AG20443 (cell line): ENCODE measurements around the gene ZNRF1.
"Not testable (repeated sequence)": the region's sequence is repeated elsewhere in the genome, so short reads cannot be mapped to it uniquely, and the experiment has no call there.

ENCODE experiments used
- DNase-seq: peaks from one replicate; pipeline ENCODE4 v3.0.0; 2012; ENCODE audit warnings: low spot score, mixed read lengths

Gene ZNRF1

GRCh38 chr16:75114946-75115825, 116.4 kb downstream of the ZNRF1 start:
- peak; percentile 4 for DNase-seq

GRCh38 chr16:75116081-75116910, 117.5 kb downstream of the ZNRF1 start, which contains the start of gene LDHD:
Gene LDHD, minus strand, starts transcription at chr16:75116780. Its CDS starts 60 bp downstream, at chr16:75116720.
- DNase-seq: peak; percentile 92

GRCh38 chr16:75116911-75117245, 118.1 kb downstream of the ZNRF1 start:
- DNase-seq: no peak

GRCh38 chr16:75118943-75119539, 120.2 kb downstream of the ZNRF1 start:
- DNase-seq: no peak

- DNase-seq: no peak
These were observed 121.4 kb downstream of the ZNRF1 start for GRCh38 chr16:75120253-75120652.

GRCh38 chr16:75121949-75122568, 123.2 kb downstream of the ZNRF1 start:
- DNase-seq: no peak

GRCh38 chr16:75122609-75123008, 123.8 kb downstream of the ZNRF1 start:
- no peak for DNase-seq

GRCh38 chr16:75127713-75128415, 129.0 kb downstream of the ZNRF1 start:
- no peak for DNase-seq

GRCh38 chr16:75129421-75130149, 130.8 kb downstream of the ZNRF1 start:
- not testable (repeated sequence) for DNase-seq

GRCh38 chr16:75130150-75130771, 131.4 kb downstream of the ZNRF1 start:
- no peak for DNase-seq

GRCh38 chr16:75131081-75131480, 132.3 kb downstream of the ZNRF1 start:
- no peak for DNase-seq

GRCh38 chr16:75138233-75138632, 139.4 kb downstream of the ZNRF1 start:
- DNase-seq: no peak

GRCh38 chr16:75138636-75139035, 139.8 kb downstream of the ZNRF1 start:
- DNase-seq: peak; percentile 18

- no peak for DNase-seq
These were observed 140.7 kb downstream of the ZNRF1 start for GRCh38 chr16:75139498-75139897.

GRCh38 chr16:75143941-75144340, 145.1 kb downstream of the ZNRF1 start:
- no peak for DNase-seq

GRCh38 chr16:75147968-75148310, 149.1 kb downstream of the ZNRF1 start:
- no peak for DNase-seq

GRCh38 chr16:75148311-75149195, 149.7 kb downstream of the ZNRF1 start, which contains the start of gene ZFP1:
Gene ZFP1, plus strand, starts transcription at chr16:75148524. Its CDS starts 4,428 bp downstream, at chr16:75152952.
- peak; percentile 99 for DNase-seq

- no peak for DNase-seq
These were observed 153.0 kb downstream of the ZNRF1 start for GRCh38 chr16:75151798-75152197.

GRCh38 chr16:75152635-75153034, 153.8 kb downstream of the ZNRF1 start:
- DNase-seq: no peak
